GM18517 (cell line): Measurements from ENCODE around the gene TTC6.

Source experiments
- ATAC-seq: cut with Tn5 transposase; IDR thresholded peaks from one replicate; pipeline ENCODE4 v1.9.1; 2021; ENCODE audit warnings: mild to moderate bottlenecking, moderate library complexity; ENCODE audit not compliant: unreplicated experiment

TTC6 gene

GRCh38 chr14:37618498-37619028 lies 23.1 kb downstream of the TTC6 start:
- ATAC-seq: no peak

- ATAC-seq: no peak
These were observed 25.4 kb downstream of the TTC6 start for GRCh38 chr14:37620856-37621255.

- no peak for ATAC-seq
These were observed 26.9 kb downstream of the TTC6 start for GRCh38 chr14:37622231-37622923.

GRCh38 chr14:37623426-37623951 lies 28.1 kb downstream of the TTC6 start:
- no peak for ATAC-seq

- ATAC-seq: no peak
These were observed 28.5 kb downstream of the TTC6 start for GRCh38 chr14:37623971-37624370.

- no peak for ATAC-seq
These were observed 30.5 kb downstream of the TTC6 start for GRCh38 chr14:37625597-37626595.

- no peak for ATAC-seq
These were observed 41.9 kb downstream of the TTC6 start for GRCh38 chr14:37637341-37637740.

GRCh38 chr14:37638599-37638998 lies 43.2 kb downstream of the TTC6 start:
- no peak for ATAC-seq

- no peak for ATAC-seq
These were observed 45.7 kb downstream of the TTC6 start for GRCh38 chr14:37641117-37641516.

- ATAC-seq: no peak
These were observed 46.7 kb downstream of the TTC6 start for GRCh38 chr14:37642125-37642524.

GRCh38 chr14:37643701-37644100 lies 48.3 kb downstream of the TTC6 start:
- no peak for ATAC-seq
